Jurkat, Clone E6-1 (cell line): ENCODE measurements around the gene DCDC2C.
A peak's percentile ranks its signal among the peaks of the same experiment; 100 is the strongest.
"Not testable (repeated sequence)": the region's sequence is repeated elsewhere in the genome, so short reads cannot be mapped to it uniquely, and the experiment has no call there.

Experiments
- DNase-seq: peaks from one replicate; pipeline ENCODE4 v3.0.0-alpha.2; 2011; ENCODE audit warnings: low read depth, low spot score
- H3K4me3 ChIP-seq: 2 replicates; pipeline ENCODE4 v1.5.1; 2011; ENCODE audit warnings: mild to moderate bottlenecking, low read length, control low read depth, moderate library complexity

DCDC2C gene

DNA sequence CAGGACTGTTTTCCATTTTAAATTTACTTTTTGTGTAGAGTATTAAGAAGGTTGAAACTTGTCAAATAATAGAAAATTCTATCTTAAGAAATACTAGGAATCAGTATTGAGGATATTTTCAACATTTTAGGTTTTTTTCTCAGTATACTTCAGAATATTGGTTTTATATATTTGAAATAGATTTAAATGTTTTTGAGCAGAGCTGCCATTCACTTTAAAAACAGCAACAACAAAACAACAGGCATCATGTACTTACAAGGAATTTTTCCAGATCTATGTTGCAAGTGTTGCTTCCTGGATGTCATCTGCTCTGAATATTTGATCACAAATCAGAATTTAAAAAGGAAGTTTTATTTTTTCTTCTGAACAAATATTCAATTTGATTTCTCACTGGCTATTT lies 84.4 kb downstream of the DCDC2C start:
- no peak overlapping the region for H3K4me3 ChIP-seq
- no peak for DNase-seq

DNA sequence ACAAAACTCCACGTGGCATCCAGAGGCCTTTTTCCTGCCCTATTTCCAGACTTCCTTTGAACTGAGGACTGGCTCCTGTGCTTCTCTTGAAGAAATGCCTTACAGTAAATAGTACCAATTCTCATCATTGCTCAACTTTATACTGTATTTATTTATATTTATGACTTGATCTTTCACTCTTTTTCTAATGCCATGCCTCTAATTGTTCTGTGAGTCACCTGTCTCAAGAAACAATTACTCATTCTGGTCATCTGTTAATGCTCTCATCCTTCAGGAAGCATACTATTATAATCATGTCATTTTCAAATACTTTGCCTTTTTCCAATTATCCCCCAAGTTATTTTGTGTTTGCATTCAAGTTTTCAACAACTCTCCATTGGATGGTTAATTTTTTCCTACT lies 85.9 kb downstream of the DCDC2C start:
- DNase-seq, result no peak
- no peak overlapping the region for H3K4me3 ChIP-seq

DNA sequence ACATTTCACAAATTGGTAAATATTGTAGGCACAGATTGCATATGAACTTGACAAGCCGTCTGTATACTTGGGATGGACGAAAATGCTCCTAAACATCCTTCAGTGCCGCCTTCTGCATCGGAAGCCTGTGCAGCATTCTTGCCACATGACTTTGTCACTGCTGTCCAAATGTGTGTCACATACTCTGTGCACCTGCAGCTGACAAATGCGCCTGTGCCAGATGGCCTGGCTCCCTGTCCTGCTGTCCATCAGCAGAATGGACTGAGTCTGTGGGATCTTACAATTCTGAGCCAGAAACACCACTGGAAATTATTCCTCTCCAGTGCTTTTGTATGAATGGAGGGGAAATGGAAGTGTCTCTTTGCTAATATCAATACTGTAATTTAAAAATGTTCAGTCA lies 89.9 kb downstream of the DCDC2C start:
- no peak for DNase-seq
- H3K4me3 ChIP-seq, result no peak overlapping the region

DNA sequence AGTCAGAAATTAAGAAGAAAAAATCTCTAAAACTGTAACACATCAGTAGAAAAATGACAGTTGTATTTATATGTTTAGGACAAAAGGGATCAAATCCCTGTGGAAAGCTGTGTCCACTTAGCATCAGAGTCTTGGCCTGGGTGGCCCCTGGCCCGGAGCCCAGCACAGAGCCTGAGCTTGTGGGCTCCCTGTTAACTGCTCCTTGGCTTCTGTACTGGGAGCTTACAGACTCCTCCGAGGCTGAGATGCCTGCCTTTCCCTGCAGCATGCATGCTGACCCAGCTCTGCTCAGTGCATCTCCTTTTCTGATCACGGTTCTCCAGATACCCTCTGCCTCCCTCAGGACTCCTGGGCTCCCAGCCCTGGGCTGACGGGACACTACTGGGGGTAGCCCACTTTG lies 98.1 kb downstream of the DCDC2C start:
- no peak for DNase-seq
- no peak overlapping the region for H3K4me3 ChIP-seq

DNA sequence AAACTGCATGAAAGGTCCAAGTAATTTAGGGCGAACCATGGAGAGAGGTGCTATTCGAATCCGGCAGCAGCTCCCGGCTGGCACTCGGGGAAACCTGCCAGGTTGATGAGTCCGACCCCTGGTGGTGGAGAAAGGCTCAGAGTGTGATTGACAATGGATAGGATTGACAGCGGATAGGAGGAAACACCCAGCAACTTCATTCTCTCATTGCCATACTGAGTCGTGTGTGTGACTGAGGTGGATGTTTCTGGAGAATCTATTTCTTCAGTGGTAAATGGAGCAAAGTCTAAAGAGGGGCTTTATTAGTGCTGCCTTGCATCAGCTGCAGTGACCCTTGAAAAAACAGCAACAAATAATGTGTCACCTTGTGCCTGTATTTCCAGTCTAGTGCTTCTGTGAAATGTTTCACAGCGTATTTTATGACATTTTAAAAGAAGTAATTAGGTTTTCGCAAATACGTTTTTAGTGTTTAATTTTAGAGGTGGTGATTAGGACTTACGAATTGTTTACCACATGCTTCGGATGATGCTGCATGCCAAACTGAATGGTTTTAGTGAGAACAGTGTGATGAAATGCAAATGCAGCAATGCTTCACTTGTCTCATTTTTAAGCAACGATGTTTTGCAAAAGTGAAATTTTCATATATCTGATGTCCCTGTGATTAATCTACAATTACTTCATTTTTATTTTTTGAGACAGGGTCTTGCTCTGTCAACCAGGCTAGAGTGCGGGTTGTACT lies 102.0 kb downstream of the DCDC2C start:
- no peak overlapping the region for H3K4me3 ChIP-seq
- no peak for DNase-seq

DNA sequence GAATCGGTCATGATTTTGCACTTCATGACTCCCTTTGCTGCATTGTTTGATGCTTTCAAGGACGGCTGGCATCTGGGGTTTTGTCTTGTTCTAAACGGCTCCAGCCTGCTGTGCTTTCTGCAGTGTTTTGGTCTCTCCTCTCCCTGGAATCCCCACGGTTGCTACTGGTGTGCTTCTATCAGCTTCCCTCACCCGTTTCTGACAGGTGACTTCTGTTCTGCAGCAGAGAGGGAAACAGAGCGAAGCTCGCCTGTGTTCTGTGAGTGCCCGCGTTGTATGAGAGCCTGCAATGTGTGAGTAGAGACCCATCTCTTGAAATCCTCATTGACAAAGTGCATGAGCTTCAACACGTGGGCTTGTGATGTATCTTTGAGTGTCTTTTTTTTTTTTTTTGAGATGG lies 102.8 kb downstream of the DCDC2C start:
- no peak for DNase-seq
- H3K4me3 ChIP-seq, result no peak overlapping the region

DNA sequence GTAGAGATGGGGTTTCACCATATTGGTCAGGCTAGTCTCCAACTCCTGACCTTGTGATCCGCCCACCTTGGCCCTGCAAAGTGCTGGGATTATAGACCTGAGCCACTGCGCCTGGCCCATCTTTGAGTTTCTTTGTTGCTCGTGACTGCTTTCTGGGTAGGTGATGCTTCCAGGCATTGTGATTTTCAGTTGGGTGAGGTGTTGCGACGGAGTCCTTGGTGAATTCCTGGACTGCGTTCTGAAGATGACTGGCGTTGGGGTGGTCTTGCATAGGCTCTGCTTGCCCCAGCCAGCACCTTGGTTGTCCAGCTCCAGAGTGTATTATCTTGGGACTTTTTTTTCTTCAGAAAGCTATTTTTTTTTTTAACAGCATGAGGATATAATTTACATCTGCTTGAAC lies 103.4 kb downstream of the DCDC2C start:
- H3K4me3 ChIP-seq, result no peak overlapping the region
- no peak for DNase-seq

DNA sequence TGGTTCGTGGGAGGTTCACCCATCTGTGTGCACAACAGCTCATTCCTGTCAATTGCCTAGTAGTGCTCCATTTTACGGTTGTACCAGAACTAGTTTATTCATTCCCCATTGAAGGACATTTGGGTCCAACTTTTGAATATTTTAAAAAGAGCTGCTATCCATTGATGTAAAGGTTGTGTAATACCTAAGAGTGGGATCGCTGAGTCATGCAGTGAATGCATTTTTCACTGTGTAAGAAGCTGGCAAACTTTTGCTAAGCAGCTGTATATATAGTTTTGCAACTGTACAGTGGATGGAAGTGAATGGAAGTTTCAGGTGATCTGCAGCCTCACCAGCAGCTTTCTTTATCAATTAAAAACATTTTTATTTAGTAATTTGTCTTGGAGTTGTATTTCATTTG lies 104.5 kb downstream of the DCDC2C start:
- no peak for DNase-seq
- no peak overlapping the region for H3K4me3 ChIP-seq

DNA sequence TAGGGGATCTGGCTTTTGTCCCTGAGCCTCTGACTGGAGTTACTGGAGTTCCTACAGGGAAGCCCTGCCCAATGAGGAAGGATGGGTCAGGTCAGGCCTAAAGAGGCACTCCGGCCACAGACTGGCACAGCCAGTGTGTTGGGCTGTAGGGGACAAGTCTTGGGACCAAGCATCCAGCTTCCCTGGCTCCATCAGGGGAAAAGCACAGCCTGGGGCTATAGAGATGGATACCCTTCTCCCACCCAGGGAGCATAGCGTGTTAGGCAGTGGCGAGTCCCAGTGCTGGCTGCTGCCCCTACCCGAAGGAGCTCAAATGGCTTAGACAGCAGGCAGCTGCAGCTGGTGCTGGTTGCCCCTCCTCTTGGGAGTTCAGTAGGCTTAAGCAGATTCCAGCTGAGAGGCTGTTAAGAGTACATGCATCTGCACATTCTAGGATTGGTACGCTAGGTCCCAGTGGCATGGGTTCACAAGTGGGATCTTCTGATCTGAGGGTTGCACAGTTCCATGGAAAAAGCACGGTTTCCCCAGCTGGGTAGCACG lies 111.4 kb downstream of the DCDC2C start:
- no peak for DNase-seq
- no peak overlapping the region for H3K4me3 ChIP-seq

DNA sequence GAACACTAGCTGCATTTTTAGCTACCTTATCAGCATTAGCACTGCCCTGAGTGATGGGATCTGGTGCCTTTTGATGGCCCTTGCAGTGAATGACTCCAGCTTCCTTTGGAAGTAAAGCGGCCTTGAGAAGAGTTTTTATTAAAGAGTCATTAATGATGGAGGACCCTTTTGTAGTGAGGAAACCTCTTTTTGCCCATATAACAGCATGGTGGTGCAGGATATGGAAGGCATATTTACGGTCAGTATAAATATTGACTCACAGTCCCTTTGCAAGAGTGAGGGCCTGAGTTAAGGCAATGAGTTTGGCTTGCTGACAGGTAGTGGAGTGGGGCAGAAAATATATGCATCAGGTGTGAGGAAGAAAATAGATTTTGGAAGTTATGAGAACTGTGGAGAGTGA lies 113.8 kb downstream of the DCDC2C start:
- not testable (repeated sequence) for DNase-seq, H3K4me3 ChIP-seq

DNA sequence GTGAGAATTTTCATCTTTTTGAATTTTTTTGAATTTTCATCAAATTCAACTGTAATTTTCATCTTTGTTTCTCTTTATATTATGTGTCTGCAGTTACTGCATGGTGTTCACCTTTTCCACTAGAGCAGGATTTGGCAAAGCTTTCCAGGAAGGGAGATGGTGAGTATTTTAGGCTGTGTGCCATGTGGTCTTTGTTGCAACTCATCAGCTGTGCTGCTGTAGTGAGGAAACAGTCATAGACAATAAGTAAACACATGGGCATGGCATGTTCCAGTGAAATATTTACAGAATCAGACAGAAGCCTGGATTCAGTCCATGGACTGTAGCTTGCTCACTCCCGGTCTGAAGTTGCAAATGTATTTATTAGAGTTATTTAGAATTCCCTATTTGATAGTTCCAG lies 120.4 kb downstream of the DCDC2C start:
- H3K4me3 ChIP-seq, result no peak overlapping the region
- DNase-seq, result no peak

DNA sequence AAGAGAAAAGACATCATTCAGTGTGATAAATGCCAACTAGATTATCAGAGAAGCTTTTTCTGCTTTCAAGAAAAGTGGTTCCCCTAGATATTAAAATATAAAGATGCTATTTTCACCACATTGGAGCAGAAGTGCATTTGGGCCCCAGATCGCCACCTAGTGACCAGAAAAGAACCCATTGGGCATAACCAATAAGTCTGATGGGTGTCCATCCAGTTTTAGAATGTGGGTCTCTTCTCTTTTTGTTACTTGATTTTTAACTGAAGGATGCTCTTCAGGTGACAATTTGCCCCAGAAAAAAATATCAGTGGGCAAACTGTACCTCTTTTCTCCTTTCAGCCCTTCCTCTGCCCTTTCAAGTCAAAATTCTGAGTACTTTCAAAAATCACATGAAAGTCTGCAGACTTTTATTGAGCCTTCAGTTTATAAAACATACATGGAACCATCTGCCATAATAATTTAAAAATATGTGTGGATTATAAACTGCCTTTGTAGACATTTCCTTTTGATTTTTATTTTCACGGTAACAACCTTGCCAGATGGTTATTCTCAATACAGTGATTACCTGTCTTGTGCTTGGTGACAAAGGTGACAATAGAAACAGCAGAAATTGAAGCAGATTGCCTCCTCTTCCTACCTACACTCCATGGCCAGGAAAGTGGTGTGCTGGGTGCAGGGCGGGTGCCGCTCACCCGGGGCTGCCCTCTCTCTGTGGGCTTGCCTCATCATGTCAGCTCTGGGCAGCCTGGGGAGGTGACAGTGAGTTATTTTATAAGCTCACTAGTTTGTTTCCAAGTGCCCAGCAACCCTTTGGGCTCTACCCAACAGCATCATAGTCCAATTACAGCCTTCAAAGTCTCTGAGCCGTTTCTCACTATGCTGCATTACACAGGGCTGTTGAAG lies 124.5 kb downstream of the DCDC2C start:
- DNase-seq, result no peak

DNA sequence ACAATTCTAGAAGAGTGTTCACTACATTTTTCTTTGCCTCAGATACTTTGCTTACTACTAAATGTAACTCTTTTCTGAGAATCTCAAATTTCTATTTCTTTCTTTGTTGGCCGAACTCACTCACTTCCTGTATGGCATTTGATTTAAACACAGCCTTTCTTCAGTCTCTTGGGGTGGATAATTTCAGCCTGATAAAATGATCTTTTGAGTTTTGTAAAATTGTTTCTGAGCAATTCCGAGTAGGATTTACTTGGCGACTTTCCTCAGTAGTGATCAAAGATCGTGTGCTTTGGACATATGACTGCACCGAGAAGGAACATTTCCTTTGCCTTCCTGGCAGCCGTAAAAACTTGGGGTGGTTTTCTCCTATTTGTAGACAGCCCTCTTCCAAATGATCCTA lies 127.4 kb downstream of the DCDC2C start:
- no peak overlapping the region for H3K4me3 ChIP-seq
- DNase-seq, result no peak

More for the DNA sequence above, 124.5 kb downstream of the DCDC2C start:
- H3K4me3 ChIP-seq, result no peak overlapping the region

DNA sequence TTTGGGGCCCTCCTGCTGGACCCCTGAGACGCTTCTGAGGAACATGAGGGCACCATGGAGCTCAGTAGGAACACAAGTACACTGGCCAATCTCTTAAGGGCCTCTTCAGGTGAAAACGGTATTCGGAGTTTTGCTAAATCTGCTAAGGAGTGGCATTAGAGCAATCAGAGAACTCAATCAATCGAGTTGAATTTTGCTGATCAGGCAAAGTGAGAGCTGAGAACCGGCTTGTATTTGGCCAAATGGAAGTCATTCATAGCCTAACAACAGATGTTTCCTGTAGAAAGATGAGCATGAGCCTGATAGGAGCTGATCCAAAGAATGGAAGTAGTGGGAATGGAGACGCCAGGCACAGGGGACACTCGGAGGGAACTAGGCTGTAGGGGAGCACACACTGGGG lies 133.7 kb downstream of the DCDC2C start:
- DNase-seq, result no peak
- no peak overlapping the region for H3K4me3 ChIP-seq

DNA sequence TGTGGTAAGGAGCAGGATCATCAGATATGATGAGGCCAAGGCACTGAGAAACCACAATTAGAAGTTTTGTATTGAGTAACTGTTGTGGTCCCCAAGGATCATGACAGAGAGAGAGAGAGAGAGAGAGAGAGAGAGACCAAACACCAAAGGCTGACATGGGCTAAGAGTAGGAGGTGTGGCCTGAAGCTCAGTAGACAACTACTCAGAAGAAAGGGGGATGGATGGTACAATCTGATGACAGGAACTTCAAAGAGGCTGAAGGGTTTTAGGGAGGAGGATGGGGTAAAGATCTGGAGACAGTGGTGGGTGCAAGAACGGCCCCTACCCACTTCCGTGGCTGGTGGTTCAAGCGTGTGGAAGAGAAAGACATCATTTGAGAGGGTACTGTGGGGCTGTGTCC lies 135.0 kb downstream of the DCDC2C start:
- peak; percentile 83 for DNase-seq
- H3K4me3 ChIP-seq, result no peak overlapping the region

DNA sequence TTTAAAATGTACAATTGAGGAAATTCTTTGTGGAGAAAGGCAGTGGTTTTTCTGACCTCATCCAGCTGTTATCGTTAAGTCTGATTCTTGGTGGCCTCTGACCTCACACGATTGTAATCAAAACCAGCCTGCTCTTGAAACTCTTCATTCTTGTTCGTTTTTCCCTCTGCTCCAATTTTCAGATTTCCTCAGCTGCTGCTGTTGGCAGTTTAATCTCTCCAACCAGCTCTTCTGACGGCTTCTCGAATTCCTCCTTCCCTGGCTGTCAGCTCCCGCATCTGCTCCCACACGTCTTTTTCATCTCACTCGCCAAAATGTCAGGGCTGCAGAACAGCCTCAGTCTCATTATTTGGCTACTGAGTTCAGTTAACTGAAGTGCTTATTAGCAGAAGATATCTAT lies 136.1 kb downstream of the DCDC2C start:
- no peak for DNase-seq

DNA sequence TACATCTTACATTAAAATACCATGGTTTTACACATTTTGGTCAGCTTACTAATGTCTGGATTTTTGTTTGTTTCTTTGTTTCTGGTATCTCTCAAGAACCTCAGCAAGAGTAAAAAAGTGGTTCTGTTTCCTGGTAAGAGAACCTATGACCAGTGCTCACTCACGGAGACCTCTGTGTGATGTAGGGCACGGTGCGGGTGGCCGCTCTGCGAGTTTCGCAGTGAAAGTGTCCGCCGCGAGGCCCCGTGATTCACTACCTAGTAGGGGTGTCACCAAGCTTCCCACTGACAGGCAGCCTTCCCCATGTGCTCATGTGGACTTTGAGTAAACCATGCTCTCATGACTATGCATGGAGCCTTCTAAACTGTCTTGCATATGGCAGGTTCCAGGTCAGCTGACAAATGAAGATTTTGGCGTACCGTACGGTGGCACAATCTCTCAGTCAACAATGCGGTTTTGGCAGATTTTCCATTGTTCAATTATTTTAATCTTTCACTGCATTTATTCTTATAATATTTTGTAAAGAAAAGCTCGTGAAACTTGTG lies 137.3 kb downstream of the DCDC2C start:
- DNase-seq, result no peak
- no peak overlapping the region for H3K4me3 ChIP-seq

More for the DNA sequence above, 136.1 kb downstream of the DCDC2C start:
- H3K4me3 ChIP-seq, result no peak overlapping the region

DNA sequence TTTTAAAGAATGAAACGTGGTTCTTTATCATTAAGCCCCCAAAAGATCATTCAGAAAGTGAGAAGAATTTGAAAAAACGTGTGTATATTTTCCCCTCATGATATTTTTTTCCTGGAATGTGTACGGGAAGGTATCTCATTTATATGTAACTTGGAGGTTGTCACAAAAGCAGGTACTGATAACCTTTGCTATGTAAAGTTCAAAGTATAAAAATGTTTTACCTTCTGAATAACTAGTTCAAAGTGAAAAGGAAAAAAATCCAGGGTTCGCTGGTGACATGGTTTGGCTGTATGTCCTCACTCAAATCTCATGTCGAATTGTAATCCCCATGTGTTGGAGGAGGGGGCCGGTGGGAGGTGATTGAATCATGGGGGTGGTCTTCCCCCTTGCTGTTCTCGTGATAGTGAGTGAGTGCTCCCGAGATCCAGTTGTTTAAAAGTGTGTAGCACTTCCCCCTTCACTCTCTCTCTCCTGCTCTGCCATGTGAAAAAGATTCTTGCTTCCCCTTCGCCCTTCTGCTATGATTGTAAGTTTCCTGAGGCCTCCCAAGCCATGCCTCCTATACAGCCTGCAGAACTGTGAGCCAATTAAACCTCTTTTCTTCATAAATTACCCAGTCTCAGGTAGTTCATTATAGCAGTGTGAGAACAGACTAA lies 144.2 kb downstream of the DCDC2C start:
- H3K4me3 ChIP-seq, result no peak overlapping the region
- DNase-seq, result no peak

DNA sequence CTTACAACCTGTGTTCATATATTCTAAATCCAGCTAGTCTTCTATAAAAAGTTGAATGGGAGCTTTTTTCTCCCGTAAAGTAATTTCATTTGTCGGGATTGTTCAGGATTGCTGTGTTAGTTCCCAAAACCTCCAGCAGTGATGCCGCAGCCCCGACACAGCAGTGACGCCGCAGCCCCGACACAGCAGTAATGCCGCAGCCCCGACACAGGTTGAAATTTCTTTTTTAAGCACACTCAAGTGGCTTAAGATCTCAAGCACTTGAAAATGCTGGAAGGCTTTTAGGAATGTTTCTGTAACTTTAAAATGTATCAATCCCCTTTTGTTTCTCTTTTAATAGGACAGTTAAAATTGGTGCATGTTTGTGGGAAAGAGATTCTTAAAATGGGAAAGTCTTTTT lies 145.4 kb downstream of the DCDC2C start:
- DNase-seq, result no peak
- H3K4me3 ChIP-seq, result no peak overlapping the region

DNA sequence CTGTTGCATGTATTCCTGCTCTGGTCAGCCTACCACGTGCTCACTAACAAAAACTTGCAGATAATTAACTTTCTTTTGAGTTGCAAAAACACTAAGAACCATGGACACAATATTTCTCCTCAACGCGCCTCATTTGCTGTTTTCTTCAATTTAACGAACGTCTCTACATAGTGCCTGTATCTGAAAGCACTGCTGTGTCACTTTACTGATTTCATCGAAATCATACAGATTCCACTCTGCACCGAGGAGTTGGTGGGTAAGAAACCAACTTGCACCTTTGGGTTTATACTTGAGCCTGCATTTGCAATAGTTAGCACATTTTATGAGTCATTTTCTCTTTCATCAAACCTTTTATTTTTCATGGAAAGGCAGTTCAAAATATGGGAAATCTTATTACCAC lies 145.8 kb downstream of the DCDC2C start:
- DNase-seq, result no peak
- H3K4me3 ChIP-seq, result no peak overlapping the region
